IMR-90 (cell line): Measurements from ENCODE around the gene ZBP1. TPM values are rescaled to one million over a fixed set of nuclear protein-coding genes. Genes with fewer than 3 reads are reported as not detected.

ENCODE experiments used
- CHD1 ChIP-seq: IDR thresholded peaks from 2 replicates; pipeline ENCODE4 v1.6.1; 2012; ENCODE audit warnings: low read depth, low read length, improper control_type of control experiment
- MXI1 ChIP-seq: IDR thresholded peaks from 2 replicates; pipeline ENCODE4 v1.6.1; 2012; ENCODE audit warnings: low read depth, mild to moderate bottlenecking, low read length, moderate library complexity, borderline replicate concordance
- POLR2A ChIP-seq: IDR thresholded peaks from 2 replicates; pipeline ENCODE4 v1.6.1; 2012; ENCODE audit warnings: mild to moderate bottlenecking, low read depth, low read length
- SMC3 ChIP-seq: fragments of 150-350 bp; IDR thresholded peaks from 2 replicates; pipeline ENCODE4 v1.6.1; 2016; ENCODE audit warnings: low read depth, mild to moderate bottlenecking, antibody characterized with exemption, low read length, moderate library complexity
- polyA plus RNA-seq, 3 experiments: library from polyadenylated mRNA; depleted of rRNA; stranded (reverse); fragments of >200 nt; gene quantifications; 2 replicates each; pipeline ENCODE4 v1.2.3, GENCODE V29; 2012; ENCODE audit warnings: low replicate concordance in 1 of 3
- total RNA-seq: library from RNA; depleted of rRNA; stranded (reverse); fragments of >200 nt; gene quantifications from 2 replicates; pipeline ENCODE4 v1.2.3, GENCODE V29; 2012
- TF ChIP-seq, protein P1 (sequence below): fragments of 150-350 bp; IDR thresholded peaks from 2 replicates; pipeline ENCODE4 v1.6.1; 2016; ENCODE audit warnings: low read depth, mild to moderate bottlenecking, low read length, moderate library complexity, borderline replicate concordance

The ZBP1 gene
- total and polyA plus RNA-seq, 2 of the 4 experiments (the other 2 are of a cell fraction), result not detected

DNA sequence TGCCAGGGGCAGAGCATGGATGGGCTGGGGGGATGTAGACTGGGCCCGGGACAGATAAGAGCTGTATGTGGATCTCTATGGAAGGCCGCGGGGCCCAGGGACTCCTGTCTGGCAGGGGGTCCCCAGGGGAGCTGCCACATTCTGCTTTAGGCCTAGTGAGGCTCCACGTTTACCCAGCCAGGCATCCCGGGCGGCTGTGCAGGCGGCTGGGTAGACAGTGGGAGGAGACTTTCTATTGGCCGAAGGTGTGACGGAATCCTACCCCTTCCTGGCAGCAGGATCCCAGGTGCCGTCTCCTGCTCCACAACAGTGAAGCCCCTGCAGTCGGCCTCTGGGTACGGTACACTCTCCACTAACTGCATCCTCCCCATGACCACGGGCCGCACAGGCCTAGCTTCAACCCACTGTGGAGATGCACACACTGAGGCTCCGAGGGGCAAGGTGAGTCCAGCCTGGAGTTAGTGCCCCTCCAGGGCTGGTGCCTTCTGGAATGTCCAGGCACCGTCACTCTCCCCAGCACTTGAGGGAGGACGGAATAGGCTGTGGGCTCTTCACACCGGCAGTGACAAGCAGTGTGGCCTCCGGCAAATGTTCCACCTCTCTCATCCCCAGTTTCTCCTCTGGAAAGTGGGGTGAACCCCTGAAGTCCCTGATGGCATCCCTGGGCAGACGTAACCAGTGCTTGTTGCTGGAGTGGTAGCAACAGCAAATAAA is 36.8 kb upstream of the ZBP1 start (continued):
- TF ChIP-seq, protein P1, sequence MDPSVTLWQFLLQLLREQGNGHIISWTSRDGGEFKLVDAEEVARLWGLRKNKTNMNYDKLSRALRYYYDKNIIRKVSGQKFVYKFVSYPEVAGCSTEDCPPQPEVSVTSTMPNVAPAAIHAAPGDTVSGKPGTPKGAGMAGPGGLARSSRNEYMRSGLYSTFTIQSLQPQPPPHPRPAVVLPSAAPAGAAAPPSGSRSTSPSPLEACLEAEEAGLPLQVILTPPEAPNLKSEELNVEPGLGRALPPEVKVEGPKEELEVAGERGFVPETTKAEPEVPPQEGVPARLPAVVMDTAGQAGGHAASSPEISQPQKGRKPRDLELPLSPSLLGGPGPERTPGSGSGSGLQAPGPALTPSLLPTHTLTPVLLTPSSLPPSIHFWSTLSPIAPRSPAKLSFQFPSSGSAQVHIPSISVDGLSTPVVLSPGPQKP, result no peak
- TF ChIP-seq SMC3, result no peak
- TF ChIP-seq POLR2A, result no peak
- TF ChIP-seq MXI1, result no peak
- no peak for TF ChIP-seq CHD1
